ENCODE results near the gene AJAP1.
"Not testable (repeated sequence)": the region's sequence is repeated elsewhere in the genome, so short reads cannot be mapped to it uniquely, and the experiment has no call there.

The AJAP1 gene

GRCh38 chr1:4657244-4657789 is 2.9 kb downstream of the AJAP1 start:
- DNase-seq (ENCODE audit: low read depth in 3 of 3), result no peak

GRCh38 chr1:4657960-4658541 is 3.6 kb downstream of the AJAP1 start:
- DNase-seq (ENCODE audit: low read depth in 3 of 3), result no peak

- DNase-seq (ENCODE audit: low read depth in 3 of 3), result no peak
Measured at GRCh38 chr1:4658643-4659628, 4.5 kb downstream of the AJAP1 start.

GRCh38 chr1:4660917-4661594 is 6.6 kb downstream of the AJAP1 start:
- DNase-seq (ENCODE audit: low read depth in 3 of 3), result no peak

GRCh38 chr1:4661595-4661917 is 7.1 kb downstream of the AJAP1 start:
- no peak for DNase-seq (ENCODE audit: low read depth in 3 of 3)

- no peak for DNase-seq (ENCODE audit: low read depth in 3 of 3)
Measured at GRCh38 chr1:4662168-4662567, 7.8 kb downstream of the AJAP1 start.

- no peak for DNase-seq (ENCODE audit: low read depth in 3 of 3)
Measured at GRCh38 chr1:4662723-4663122, 8.3 kb downstream of the AJAP1 start.

- DNase-seq (ENCODE audit: low read depth in 3 of 3), result no peak
Measured at GRCh38 chr1:4664095-4664494, 9.7 kb downstream of the AJAP1 start.

GRCh38 chr1:4664606-4665005 is 10.2 kb downstream of the AJAP1 start:
- no peak for DNase-seq (ENCODE audit: low read depth in 3 of 3)

- DNase-seq (ENCODE audit: low read depth in 3 of 3), result no peak
Measured at GRCh38 chr1:4665456-4665855, 11.0 kb downstream of the AJAP1 start.

- DNase-seq (ENCODE audit: low read depth in 3 of 3), result not testable (repeated sequence)
Measured at GRCh38 chr1:4666683-4667082, 12.3 kb downstream of the AJAP1 start.

GRCh38 chr1:4668743-4669700 is 14.6 kb downstream of the AJAP1 start:
- DNase-seq (ENCODE audit: low read depth in 3 of 3), result no peak

- DNase-seq (ENCODE audit: low read depth in 3 of 3), result no peak
Measured at GRCh38 chr1:4670265-4670664, 15.9 kb downstream of the AJAP1 start.

GRCh38 chr1:4671828-4672227 is 17.4 kb downstream of the AJAP1 start:
- DNase-seq (ENCODE audit: low read depth in 3 of 3), result no peak

- DNase-seq (ENCODE audit: low read depth in 3 of 3), result no peak
Measured at GRCh38 chr1:4673494-4673893, 19.1 kb downstream of the AJAP1 start.

GRCh38 chr1:4674117-4674516 is 19.7 kb downstream of the AJAP1 start:
- DNase-seq (ENCODE audit: low read depth in 3 of 3), result no peak

- no peak for DNase-seq (ENCODE audit: low read depth in 3 of 3)
Measured at GRCh38 chr1:4674676-4675075, 20.3 kb downstream of the AJAP1 start.

- no peak for DNase-seq (ENCODE audit: low read depth in 3 of 3)
Measured at GRCh38 chr1:4675454-4676186, 21.2 kb downstream of the AJAP1 start.

GRCh38 chr1:4676253-4676652 is 21.8 kb downstream of the AJAP1 start:
- no peak for DNase-seq (ENCODE audit: low read depth in 3 of 3)

- DNase-seq (ENCODE audit: low read depth in 3 of 3), result no peak
Measured at GRCh38 chr1:4677608-4678007, 23.2 kb downstream of the AJAP1 start.
